Ishikawa (cell line): Measurements from ENCODE around the gene PCDHGA1.

Experiments used
- CEBPB ChIP-seq: IDR thresholded peaks from 2 replicates; pipeline ENCODE4 v1.6.1; 2012
- CREB1 ChIP-seq: IDR thresholded peaks from 2 replicates; pipeline ENCODE4 v1.6.1; 2012; ENCODE audit warnings: low read depth
- EGR1 ChIP-seq: IDR thresholded peaks from 2 replicates; pipeline ENCODE4 v1.6.1; 2012
- EP300 ChIP-seq: IDR thresholded peaks from 2 replicates; pipeline ENCODE4 v1.6.1; 2012; ENCODE audit warnings: borderline replicate concordance
- FOXM1 ChIP-seq: IDR thresholded peaks from 2 replicates; pipeline ENCODE4 v1.6.1; 2012; ENCODE audit warnings: low read depth, borderline replicate concordance
- NFIC ChIP-seq: IDR thresholded peaks from 2 replicates; pipeline ENCODE4 v1.6.1; 2012
- TAF1 ChIP-seq: IDR thresholded peaks from 2 replicates; pipeline ENCODE4 v1.6.1; 2012; ENCODE audit warnings: low read depth, mild to moderate bottlenecking
- TEAD4 ChIP-seq: IDR thresholded peaks from 2 replicates; pipeline ENCODE4 v1.6.1; 2012
- YY1 ChIP-seq: IDR thresholded peaks from 2 replicates; pipeline ENCODE4 v1.6.1; 2012; ENCODE audit warnings: low read depth
- TF ChIP-seq, protein P1 (sequence below): IDR thresholded peaks from 2 replicates; pipeline ENCODE4 v1.6.1; 2012
- TF ChIP-seq, protein P2 (sequence below): IDR thresholded peaks from 2 replicates; pipeline ENCODE4 v1.6.1; 2012; ENCODE audit warnings: low read depth, mild to moderate bottlenecking
- TF ChIP-seq, protein P3 (sequence below): IDR thresholded peaks from 2 replicates; pipeline ENCODE4 v1.6.1; 2012

DNA sequence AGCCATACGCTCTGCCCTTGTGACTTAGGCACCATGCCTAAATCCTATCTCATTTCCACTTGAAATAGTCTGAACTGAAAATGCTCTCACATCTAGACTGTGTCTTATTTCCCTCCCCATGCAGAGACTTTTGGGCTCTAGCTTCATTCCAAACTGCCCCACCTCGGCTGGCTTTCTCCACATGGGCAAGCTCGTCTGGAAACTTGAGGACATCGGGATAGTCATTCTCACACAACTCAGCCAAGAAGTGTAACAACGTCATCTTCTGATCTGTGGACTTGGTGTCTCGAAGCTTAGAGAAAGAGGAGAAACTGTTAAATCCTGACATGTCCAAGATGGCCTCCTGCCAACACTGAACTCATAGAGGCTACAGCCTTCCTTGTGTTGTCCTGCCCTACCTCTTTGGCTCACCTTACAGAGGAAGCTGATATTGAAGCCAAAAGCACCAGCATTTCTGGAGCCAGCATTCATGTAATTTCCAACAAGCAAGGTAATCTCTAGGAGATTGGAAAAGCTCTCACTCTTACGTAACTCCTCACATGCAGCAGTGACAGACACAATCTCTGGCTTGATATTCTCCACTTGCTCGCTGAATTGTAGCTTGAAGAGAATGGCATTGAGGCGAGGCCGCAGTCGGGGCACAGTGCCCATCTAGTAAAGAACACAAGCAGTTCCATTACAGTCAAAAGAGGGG is 198.1 kb downstream of the PCDHGA1 start:
- TF ChIP-seq TAF1 (no peak), TEAD4 (no peak), CEBPB (no peak), EP300 (no peak), YY1 (no peak), FOXM1 (no peak), CREB1 (no peak), EGR1 (no peak), NFIC (no peak)
- TF ChIP-seq, protein P1, sequence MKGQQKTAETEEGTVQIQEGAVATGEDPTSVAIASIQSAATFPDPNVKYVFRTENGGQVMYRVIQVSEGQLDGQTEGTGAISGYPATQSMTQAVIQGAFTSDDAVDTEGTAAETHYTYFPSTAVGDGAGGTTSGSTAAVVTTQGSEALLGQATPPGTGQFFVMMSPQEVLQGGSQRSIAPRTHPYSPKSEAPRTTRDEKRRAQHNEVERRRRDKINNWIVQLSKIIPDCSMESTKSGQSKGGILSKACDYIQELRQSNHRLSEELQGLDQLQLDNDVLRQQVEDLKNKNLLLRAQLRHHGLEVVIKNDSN, result no peak
- TF ChIP-seq, protein P2, sequence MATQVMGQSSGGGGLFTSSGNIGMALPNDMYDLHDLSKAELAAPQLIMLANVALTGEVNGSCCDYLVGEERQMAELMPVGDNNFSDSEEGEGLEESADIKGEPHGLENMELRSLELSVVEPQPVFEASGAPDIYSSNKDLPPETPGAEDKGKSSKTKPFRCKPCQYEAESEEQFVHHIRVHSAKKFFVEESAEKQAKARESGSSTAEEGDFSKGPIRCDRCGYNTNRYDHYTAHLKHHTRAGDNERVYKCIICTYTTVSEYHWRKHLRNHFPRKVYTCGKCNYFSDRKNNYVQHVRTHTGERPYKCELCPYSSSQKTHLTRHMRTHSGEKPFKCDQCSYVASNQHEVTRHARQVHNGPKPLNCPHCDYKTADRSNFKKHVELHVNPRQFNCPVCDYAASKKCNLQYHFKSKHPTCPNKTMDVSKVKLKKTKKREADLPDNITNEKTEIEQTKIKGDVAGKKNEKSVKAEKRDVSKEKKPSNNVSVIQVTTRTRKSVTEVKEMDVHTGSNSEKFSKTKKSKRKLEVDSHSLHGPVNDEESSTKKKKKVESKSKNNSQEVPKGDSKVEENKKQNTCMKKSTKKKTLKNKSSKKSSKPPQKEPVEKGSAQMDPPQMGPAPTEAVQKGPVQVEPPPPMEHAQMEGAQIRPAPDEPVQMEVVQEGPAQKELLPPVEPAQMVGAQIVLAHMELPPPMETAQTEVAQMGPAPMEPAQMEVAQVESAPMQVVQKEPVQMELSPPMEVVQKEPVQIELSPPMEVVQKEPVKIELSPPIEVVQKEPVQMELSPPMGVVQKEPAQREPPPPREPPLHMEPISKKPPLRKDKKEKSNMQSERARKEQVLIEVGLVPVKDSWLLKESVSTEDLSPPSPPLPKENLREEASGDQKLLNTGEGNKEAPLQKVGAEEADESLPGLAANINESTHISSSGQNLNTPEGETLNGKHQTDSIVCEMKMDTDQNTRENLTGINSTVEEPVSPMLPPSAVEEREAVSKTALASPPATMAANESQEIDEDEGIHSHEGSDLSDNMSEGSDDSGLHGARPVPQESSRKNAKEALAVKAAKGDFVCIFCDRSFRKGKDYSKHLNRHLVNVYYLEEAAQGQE, result no peak
- TF ChIP-seq, protein P3, sequence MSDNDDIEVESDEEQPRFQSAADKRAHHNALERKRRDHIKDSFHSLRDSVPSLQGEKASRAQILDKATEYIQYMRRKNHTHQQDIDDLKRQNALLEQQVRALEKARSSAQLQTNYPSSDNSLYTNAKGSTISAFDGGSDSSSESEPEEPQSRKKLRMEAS, result no peak
